ENCODE measurements around the gene ADGRD2.

DNA sequence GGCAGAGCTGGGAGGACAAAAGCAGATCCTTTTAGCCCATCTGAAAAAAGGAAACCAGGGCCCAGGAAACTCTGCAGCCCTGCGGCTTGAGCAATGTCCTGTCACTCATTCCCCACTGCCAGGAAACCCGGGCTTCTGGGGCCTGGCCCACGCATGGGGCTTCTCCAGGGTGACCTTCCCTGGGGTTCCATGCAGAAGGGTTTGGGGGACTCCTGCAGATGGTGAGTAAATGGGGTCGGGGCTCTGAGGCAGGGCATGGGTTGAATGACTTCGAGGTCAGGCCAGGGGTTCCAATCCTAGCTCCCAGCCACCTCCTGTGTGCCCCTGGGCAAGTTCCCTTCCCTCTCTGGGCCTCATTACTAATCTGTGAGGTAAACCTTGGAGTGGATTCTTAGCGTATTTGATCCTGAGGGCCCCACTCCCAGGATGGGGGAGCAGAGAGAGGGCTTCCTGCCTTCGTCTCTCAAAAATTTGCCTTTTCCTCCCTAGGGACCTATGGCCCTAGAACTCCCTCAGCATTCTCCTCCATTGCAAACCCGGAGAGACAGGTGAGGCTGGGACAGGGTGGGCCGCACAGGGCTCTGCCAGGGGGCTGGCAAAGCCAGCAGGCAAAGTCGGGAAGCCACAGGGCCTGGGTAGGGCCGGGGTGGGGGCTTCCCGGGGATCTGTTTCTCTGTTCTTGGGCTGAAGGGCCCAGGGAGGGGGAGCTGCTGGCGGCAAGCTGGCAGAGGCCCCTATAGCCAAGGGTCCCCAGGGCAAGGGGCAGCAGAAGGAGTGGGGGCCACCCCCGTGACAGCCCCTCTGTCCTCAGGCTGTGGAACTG is 25.8 kb downstream of the ADGRD2 start:
- TF ChIP-seq POLR2A (IDR thresholded peaks at IDR 0.05): no peak
- TF ChIP-seq, protein P1, sequence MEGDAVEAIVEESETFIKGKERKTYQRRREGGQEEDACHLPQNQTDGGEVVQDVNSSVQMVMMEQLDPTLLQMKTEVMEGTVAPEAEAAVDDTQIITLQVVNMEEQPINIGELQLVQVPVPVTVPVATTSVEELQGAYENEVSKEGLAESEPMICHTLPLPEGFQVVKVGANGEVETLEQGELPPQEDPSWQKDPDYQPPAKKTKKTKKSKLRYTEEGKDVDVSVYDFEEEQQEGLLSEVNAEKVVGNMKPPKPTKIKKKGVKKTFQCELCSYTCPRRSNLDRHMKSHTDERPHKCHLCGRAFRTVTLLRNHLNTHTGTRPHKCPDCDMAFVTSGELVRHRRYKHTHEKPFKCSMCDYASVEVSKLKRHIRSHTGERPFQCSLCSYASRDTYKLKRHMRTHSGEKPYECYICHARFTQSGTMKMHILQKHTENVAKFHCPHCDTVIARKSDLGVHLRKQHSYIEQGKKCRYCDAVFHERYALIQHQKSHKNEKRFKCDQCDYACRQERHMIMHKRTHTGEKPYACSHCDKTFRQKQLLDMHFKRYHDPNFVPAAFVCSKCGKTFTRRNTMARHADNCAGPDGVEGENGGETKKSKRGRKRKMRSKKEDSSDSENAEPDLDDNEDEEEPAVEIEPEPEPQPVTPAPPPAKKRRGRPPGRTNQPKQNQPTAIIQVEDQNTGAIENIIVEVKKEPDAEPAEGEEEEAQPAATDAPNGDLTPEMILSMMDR (IDR thresholded peaks at IDR 0.05): no peak
